H9 (cell line): ENCODE results near the gene C2CD2. TPM values are rescaled to one million over a fixed set of nuclear protein-coding genes. Genes with fewer than 3 reads are reported as not detected.

Source experiments
- DNase-seq: peaks from one replicate; pipeline ENCODE4 v3.0.0-alpha.2; 2017
- H2AFZ ChIP-seq: one replicate; pipeline ENCODE4 v1.6.1; 2013; ENCODE audit warnings: mild to moderate bottlenecking, low read length, control low read depth, moderate library complexity
- H2AK5ac ChIP-seq: 2 replicates; pipeline ENCODE4 v1.6.1; 2013; ENCODE audit warnings: low read length, control low read depth, mixed read lengths; ENCODE audit not compliant: insufficient read length
- H2BK120ac ChIP-seq: one replicate; pipeline ENCODE4 v1.6.1; 2013; ENCODE audit warnings: low read depth, mild to moderate bottlenecking, low read length, control low read depth, inconsistent platforms; ENCODE audit not compliant: poor library complexity, severe bottlenecking
- H2BK12ac ChIP-seq: 2 replicates; pipeline ENCODE4 v1.6.1; 2013; ENCODE audit warnings: low read length, control low read depth, mixed read lengths, low read depth; ENCODE audit not compliant: insufficient read length
- H2BK15ac ChIP-seq: 2 replicates; pipeline ENCODE4 v1.6.1; 2013; ENCODE audit warnings: low read depth, low read length, control low read depth
- H2BK20ac ChIP-seq: one replicate; pipeline ENCODE4 v1.6.1; 2013; ENCODE audit warnings: low read depth, mild to moderate bottlenecking, low read length, control low read depth, inconsistent platforms; ENCODE audit not compliant: poor library complexity, severe bottlenecking
- H2BK5ac ChIP-seq: 2 replicates; pipeline ENCODE4 v1.6.1; 2013; ENCODE audit warnings: low read length, control low read depth, mixed read lengths; ENCODE audit not compliant: insufficient read length
- H3K14ac ChIP-seq: 2 replicates; pipeline ENCODE4 v1.6.1; 2013; ENCODE audit warnings: low read length, control low read depth; ENCODE audit not compliant: insufficient read depth
- H3K18ac ChIP-seq: 2 replicates; pipeline ENCODE4 v1.6.1; 2013; ENCODE audit warnings: low read depth, mild to moderate bottlenecking, mixed read lengths, low read length, control low read depth; ENCODE audit not compliant: insufficient read length
- H3K23ac ChIP-seq: 2 replicates; pipeline ENCODE4 v1.6.1; 2013; ENCODE audit warnings: low read length, control low read depth, mixed read lengths, low read depth; ENCODE audit not compliant: insufficient read length
- H3K23me2 ChIP-seq: 2 replicates; pipeline ENCODE4 v1.6.1; 2013; ENCODE audit warnings: low read depth, mild to moderate bottlenecking, mixed read lengths, low read length, control low read depth; ENCODE audit not compliant: insufficient read length, poor library complexity, severe bottlenecking
- H3K27ac ChIP-seq: 2 replicates; pipeline ENCODE4 v1.5.1; 2013; ENCODE audit warnings: low read length, control low read depth, mixed read lengths, low read depth; ENCODE audit not compliant: insufficient read length
- H3K27me3 ChIP-seq: 2 replicates; pipeline ENCODE4 v1.6.1; 2013; ENCODE audit warnings: low read length, control low read depth, inconsistent platforms; ENCODE audit not compliant: insufficient read depth
- H3K4ac ChIP-seq: 2 replicates; pipeline ENCODE4 v1.6.1; 2013; ENCODE audit warnings: low read depth, mild to moderate bottlenecking, control low read depth, inconsistent platforms, low read length, moderate library complexity
- H3K4me1 ChIP-seq: 2 replicates; pipeline ENCODE4 v1.6.1; 2013; ENCODE audit warnings: low read length, control low read depth, inconsistent platforms; ENCODE audit not compliant: insufficient read depth
- H3K4me2 ChIP-seq: 2 replicates; pipeline ENCODE4 v1.6.1; 2013; ENCODE audit warnings: low read length, control low read depth, mixed read lengths; ENCODE audit not compliant: insufficient read length, insufficient read depth
- H3K56ac ChIP-seq: 2 replicates; pipeline ENCODE4 v1.6.1; 2013; ENCODE audit warnings: low read depth, mild to moderate bottlenecking, mixed read lengths, low read length, control low read depth; ENCODE audit not compliant: insufficient read length
- H3K79me1 ChIP-seq: 2 replicates; pipeline ENCODE4 v1.6.1; 2013; ENCODE audit warnings: low read depth, mild to moderate bottlenecking, moderate library complexity, low read length, control low read depth, inconsistent platforms; ENCODE audit not compliant: insufficient read depth, poor library complexity, severe bottlenecking
- H3K79me2 ChIP-seq: 2 replicates; pipeline ENCODE4 v1.6.1; 2013; ENCODE audit warnings: low read length, control low read depth, inconsistent platforms; ENCODE audit not compliant: insufficient read depth
- H3K9ac ChIP-seq: 2 replicates; pipeline ENCODE4 v1.6.1; 2013; ENCODE audit warnings: low read length, control low read depth, mixed read lengths; ENCODE audit not compliant: insufficient read length; ENCODE audit errors: extremely low read depth
- H3K9me3 ChIP-seq: one replicate; pipeline ENCODE4 v1.6.1; 2013; ENCODE audit warnings: low read depth, low read length, inconsistent platforms; ENCODE audit not compliant: control insufficient read depth
- H3T11ph ChIP-seq: one replicate; pipeline ENCODE4 v1.6.1; 2013; ENCODE audit warnings: mild to moderate bottlenecking, low read length, control low read depth, inconsistent platforms
- H4K20me1 ChIP-seq: one replicate; pipeline ENCODE4 v1.6.1; 2013; ENCODE audit not compliant: control insufficient read depth, insufficient read length, insufficient read depth
- H4K5ac ChIP-seq: 2 replicates; pipeline ENCODE4 v1.6.1; 2013; ENCODE audit warnings: low read depth, mild to moderate bottlenecking, mixed read lengths, low read length, control low read depth; ENCODE audit not compliant: insufficient read length
- H4K8ac ChIP-seq: replicated peaks from 2 replicates; pipeline ENCODE4 v1.6.1; 2013; ENCODE audit warnings: low read length, control low read depth, mixed read lengths, low read depth; ENCODE audit not compliant: insufficient read length
- H4K91ac ChIP-seq: 2 replicates; pipeline ENCODE4 v1.6.1; 2013; ENCODE audit warnings: low read depth, mild to moderate bottlenecking, moderate library complexity, mixed read lengths, low read length, control low read depth; ENCODE audit not compliant: insufficient read length
- H3K27ac Mint-ChIP-seq, 3 experiments: 2 replicates in 2 of 3; 3 replicates in 1 of 3; pipeline ENCODE4 v1.8.0; 2020 to 2021; ENCODE audit warnings: mixed read lengths in 3 of 3, mild to moderate bottlenecking in 1 of 3, moderate library complexity in 1 of 3
- H3K27me3 Mint-ChIP-seq: 2 replicates; pipeline ENCODE4 v1.8.0; 2021; ENCODE audit warnings: low read depth, mild to moderate bottlenecking, moderate library complexity, mixed read lengths
- H3K36me3 Mint-ChIP-seq, 3 experiments: 2 replicates in 2 of 3; 3 replicates in 1 of 3; pipeline ENCODE4 v1.8.0; 2020 to 2021; ENCODE audit warnings: low read depth in 3 of 3, mixed read lengths in 3 of 3; ENCODE audit not compliant: insufficient read depth in 1 of 3
- H3K4me1 Mint-ChIP-seq, 2 experiments: 2 replicates each; pipeline ENCODE4 v1.8.0; 2020; ENCODE audit warnings: mixed read lengths in 2 of 2
- H3K4me3 Mint-ChIP-seq, 2 experiments: 2 replicates in 1 of 2; 3 replicates in 1 of 2; pipeline ENCODE4 v1.8.0; 2020 to 2021; ENCODE audit warnings: mild to moderate bottlenecking in 2 of 2, mixed read lengths in 2 of 2, moderate library complexity in 1 of 2
- H3K9me3 Mint-ChIP-seq, 2 experiments: 2 replicates in 1 of 2; 3 replicates in 1 of 2; pipeline ENCODE4 v1.8.0; 2020; ENCODE audit warnings: mild to moderate bottlenecking in 2 of 2, mixed read lengths in 2 of 2, moderate library complexity in 1 of 2
- CTCF ChIP-seq: fragments of 200-600 bp; sonication (generic); conservative IDR thresholded peaks from 3 replicates; pipeline ENCODE4 v1.8.0; 2021; ENCODE audit warnings: antibody characterized with exemption, mild to moderate bottlenecking
- WGBS: extraction: QIAGEN DNeasy Blood & Tissue Kit; methylation state at CpG from one replicate; pipeline ENCODE4 v1.1.7; 2013; ENCODE audit warnings: missing lambda C conversion rate, low lambda C conversion rate, mixed read lengths; ENCODE audit not compliant: insufficient read length; ENCODE audit errors: extremely low coverage; 5-methylcytosine and 5-hydroxymethylcytosine counted together
- total RNA-seq: library from RNA; stranded (reverse); gene quantifications from 2 replicates; pipeline ENCODE4 v1.2.1, GENCODE V29; 2021

C2CD2 gene
- total RNA-seq, 1 experiment from 2014 or later = 14.6 TPM

DNA sequence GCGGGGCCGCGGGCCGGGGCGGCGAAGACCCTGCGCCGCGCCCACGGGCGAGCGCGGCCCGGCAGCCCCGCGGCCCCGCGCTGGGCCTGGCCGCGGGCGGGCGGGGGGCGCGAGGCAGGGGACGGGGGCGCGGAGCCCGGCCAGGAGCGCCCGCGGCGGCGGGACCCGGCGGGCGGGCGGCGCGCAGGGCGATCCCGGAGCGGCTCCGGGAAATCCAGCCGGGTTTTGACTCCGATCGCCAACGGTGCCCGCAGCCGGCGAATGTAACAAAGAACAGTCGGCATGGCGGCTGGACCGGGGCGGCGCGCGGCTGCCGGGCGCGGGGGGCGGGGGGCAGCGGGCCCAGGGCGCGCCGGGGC, 75.0 kb downstream of the C2CD2 start:
- H3K36me3 Mint-ChIP-seq = peaks cover 0 to 9% (median 2%) of the 10 kb centered on the region in 3 experiments; a peak in 3 of 7 replicates
- H3K27ac ChIP-seq = no peak overlapping the region
- H3K4me3 Mint-ChIP-seq = peak overlapping the region; percentile 56 to 60; a peak in 3 of 5 replicates
- no peak for TF ChIP-seq CTCF
- no peak overlapping the region for H2BK12ac ChIP-seq
- H3K4me1 Mint-ChIP-seq = peaks cover 15 to 17% of the 10 kb centered on the region in 2 experiments
- H3T11ph ChIP-seq = no peak overlapping the region
- no peak overlapping the region for H3K4ac ChIP-seq
- H4K5ac ChIP-seq = no peak overlapping the region
- no peaks in the 10 kb centered on the region; the same call in 1 of the 2 replicates for H3K4me1 ChIP-seq
- H2BK20ac ChIP-seq = no peak overlapping the region
- no peak overlapping the region for H3K56ac ChIP-seq
- DNase-seq = peak; percentile 69
- H2BK5ac ChIP-seq = no peak overlapping the region
- H4K91ac ChIP-seq = no peak overlapping the region
- no peak overlapping the region for H2AFZ ChIP-seq
- H4K8ac ChIP-seq = no peak overlapping the region
- H2BK120ac ChIP-seq = no peak overlapping the region
- H3K18ac ChIP-seq = no peak overlapping the region
- H3K27me3 ChIP-seq = no peaks in the 10 kb centered on the region
- no peak overlapping the region for H3K27ac Mint-ChIP-seq
- peak overlapping the region; percentile 90 for H3K4me2 ChIP-seq
- no peaks in the 10 kb centered on the region for H3K27me3 Mint-ChIP-seq
- no peak overlapping the region for H2AK5ac ChIP-seq
- H3K9me3 ChIP-seq = no peaks in the 10 kb centered on the region
- WGBS = no CpG with 5 or more reads among the region's 65 CpGs
- no peak overlapping the region for H3K14ac ChIP-seq
- H3K23me2 ChIP-seq = peaks cover 4% of the 10 kb centered on the region
- H4K20me1 ChIP-seq = no peaks in the 10 kb centered on the region
- peaks cover 3% of the 10 kb centered on the region for H3K79me1 ChIP-seq
- H3K79me2 ChIP-seq = no peaks in the 10 kb centered on the region; the same call in 1 of the 2 replicates
- H3K9me3 Mint-ChIP-seq = no peaks in the 10 kb centered on the region; a peak in 1 of 5 replicates
- no peak overlapping the region for H3K23ac ChIP-seq
- H2BK15ac ChIP-seq = no peak overlapping the region
- H3K9ac ChIP-seq = no peak overlapping the region
